ES-I3 (cell line): Measurements from ENCODE around the gene ADPRM.
A peak's percentile ranks its signal among the peaks of the same experiment; 100 is the strongest.
"Not testable (repeated sequence)": the region's sequence is repeated elsewhere in the genome, so short reads cannot be mapped to it uniquely, and the experiment has no call there.

ENCODE experiments used
- H3K36me3 ChIP-seq: 2 replicates; pipeline ENCODE4 v1.6.1; 2013; ENCODE audit warnings: mild to moderate bottlenecking, low read length, control low read depth, moderate library complexity; ENCODE audit not compliant: insufficient read depth
- H3K4me1 ChIP-seq: 2 replicates; pipeline ENCODE4 v1.6.1; 2013; ENCODE audit warnings: mild to moderate bottlenecking, control low read depth, low read length; ENCODE audit not compliant: insufficient read depth
- H3K9ac ChIP-seq: 2 replicates; pipeline ENCODE4 v1.6.1; 2013; ENCODE audit warnings: low read depth, mild to moderate bottlenecking, low read length, moderate library complexity
- H3K9me3 ChIP-seq: 2 replicates; pipeline ENCODE4 v1.6.1; 2013; ENCODE audit warnings: mild to moderate bottlenecking, low read length, moderate library complexity; ENCODE audit not compliant: control insufficient read depth, insufficient read depth

Gene ADPRM

GRCh38 chr17:10673312-10673711 is 24.1 kb upstream of the ADPRM start:
- H3K9ac ChIP-seq: no peak overlapping the region
- H3K4me1 ChIP-seq: no peaks in the 10 kb centered on the region
- peaks cover under 1% of the 10 kb centered on the region; the same call in 1 of the 2 replicates for H3K36me3 ChIP-seq
- H3K9me3 ChIP-seq: no peaks in the 10 kb centered on the region

- no peaks in the 10 kb centered on the region for H3K9me3 ChIP-seq
- H3K9ac ChIP-seq: no peak overlapping the region
- H3K36me3 ChIP-seq: peaks cover 4% of the 10 kb centered on the region; the same call in 1 of the 2 replicates
- H3K4me1 ChIP-seq: no peaks in the 10 kb centered on the region
Measured at GRCh38 chr17:10674704-10675103, 22.7 kb upstream of the ADPRM start.

- Histone ChIP-seq H3K36me3 (peaks cover 29% of the 10 kb centered on the region), H3K4me1 (no peaks in the 10 kb centered on the region), H3K9me3 (no peaks in the 10 kb centered on the region), H3K9ac (no peak overlapping the region)
Measured at GRCh38 chr17:10681866-10682446, 15.4 kb upstream of the ADPRM start.

- no peaks in the 10 kb centered on the region for H3K9me3 ChIP-seq
- no peaks in the 10 kb centered on the region for H3K4me1 ChIP-seq
- H3K9ac ChIP-seq: no peak overlapping the region
- peaks cover 25% of the 10 kb centered on the region for H3K36me3 ChIP-seq
Measured at GRCh38 chr17:10683853-10684252, 13.5 kb upstream of the ADPRM start.

- Histone ChIP-seq H3K36me3 (peaks cover 22% of the 10 kb centered on the region), H3K4me1 (no peaks in the 10 kb centered on the region), H3K9ac (no peak overlapping the region), H3K9me3 (no peaks in the 10 kb centered on the region)
Measured at GRCh38 chr17:10687499-10687898, 9.9 kb upstream of the ADPRM start.

GRCh38 chr17:10695875-10696407 is 1.5 kb upstream of the ADPRM start:
- H3K9ac ChIP-seq: peak overlapping the region; percentile 90; the same call in 1 of the 2 replicates
- peaks cover 23% of the 10 kb centered on the region for H3K36me3 ChIP-seq
- H3K9me3 ChIP-seq, H3K4me1 ChIP-seq: not testable (repeated sequence)

GRCh38 chr17:10698096-10698818 is 863 bp downstream of the ADPRM start:
- H3K36me3 ChIP-seq: peaks cover 12% of the 10 kb centered on the region
- H3K9ac ChIP-seq: peak overlapping the region; percentile 90
- H3K9me3 ChIP-seq: no peaks in the 10 kb centered on the region
- no peaks in the 10 kb centered on the region for H3K4me1 ChIP-seq

- Histone ChIP-seq H3K9me3 (no peaks in the 10 kb centered on the region), H3K4me1 (no peaks in the 10 kb centered on the region), H3K9ac (no peak overlapping the region), H3K36me3 (peaks cover 4% of the 10 kb centered on the region)
Measured at GRCh38 chr17:10699856-10700255, 2.5 kb downstream of the ADPRM start.

- H3K9me3 ChIP-seq: no peaks in the 10 kb centered on the region
- peaks cover 6% of the 10 kb centered on the region; the same call in 1 of the 2 replicates for H3K36me3 ChIP-seq
- no peak overlapping the region for H3K9ac ChIP-seq
- no peaks in the 10 kb centered on the region for H3K4me1 ChIP-seq
Measured at GRCh38 chr17:10702574-10702973, 5.2 kb downstream of the ADPRM start.

- Histone ChIP-seq H3K9ac (no peak overlapping the region), H3K36me3 (peaks cover 13% of the 10 kb centered on the region)
Measured at GRCh38 chr17:10705727-10706126, 8.3 kb downstream of the ADPRM start.

GRCh38 chr17:10713318-10713717 is 15.9 kb downstream of the ADPRM start:
- Histone ChIP-seq H3K9me3 (no peaks in the 10 kb centered on the region), H3K9ac (no peak overlapping the region), H3K4me1 (no peaks in the 10 kb centered on the region), H3K36me3 (peaks cover 16% of the 10 kb centered on the region)

More at GRCh38 chr17:10705727-10706126, 8.3 kb downstream of the ADPRM start:
- no peaks in the 10 kb centered on the region for H3K4me1 ChIP-seq
- no peaks in the 10 kb centered on the region for H3K9me3 ChIP-seq

GRCh38 chr17:10716218-10716617 is 18.8 kb downstream of the ADPRM start:
- Histone ChIP-seq H3K36me3 (peaks cover 4% of the 10 kb centered on the region; the same call in 1 of the 2 replicates), H3K9me3 (no peaks in the 10 kb centered on the region), H3K9ac (no peak overlapping the region), H3K4me1 (no peaks in the 10 kb centered on the region)

- no peak overlapping the region for H3K9ac ChIP-seq
- no peaks in the 10 kb centered on the region for H3K36me3 ChIP-seq
- H3K4me1 ChIP-seq: no peaks in the 10 kb centered on the region
- H3K9me3 ChIP-seq: no peaks in the 10 kb centered on the region
Measured at GRCh38 chr17:10718547-10718946, 21.2 kb downstream of the ADPRM start.

- Histone ChIP-seq H3K4me1 (no peaks in the 10 kb centered on the region), H3K9ac (no peak overlapping the region), H3K9me3 (no peaks in the 10 kb centered on the region), H3K36me3 (no peaks in the 10 kb centered on the region)
Measured at GRCh38 chr17:10724546-10725195, 27.3 kb downstream of the ADPRM start.
